GM06990 (cell line): ENCODE data around the gene STXBP4.

Experiments
- DNase-seq: peaks from one replicate; pipeline ENCODE4 v3.0.0-alpha.2; 2011; ENCODE audit not compliant: insufficient read length; ENCODE audit errors: extremely low read depth
- H3K27me3 ChIP-seq: replicated peaks from 2 replicates; pipeline ENCODE4 v1.6.0; 2011; ENCODE audit warnings: low read length; ENCODE audit not compliant: control insufficient read depth, insufficient read depth
- H3K36me3 ChIP-seq: 2 replicates; pipeline ENCODE4 v1.5.1; 2011; ENCODE audit warnings: low read length; ENCODE audit not compliant: control insufficient read depth, insufficient read depth
- H3K4me3 ChIP-seq: replicated peaks from 2 replicates; pipeline ENCODE4 v1.5.1; 2011; ENCODE audit warnings: low read depth, mild to moderate bottlenecking, control low read depth, low read length
- TF ChIP-seq, protein P1 (sequence below): IDR thresholded peaks from 2 replicates; pipeline ENCODE4 v1.5.1; 2011; ENCODE audit warnings: low read length, control low read depth, mild to moderate bottlenecking, inconsistent platforms; ENCODE audit not compliant: insufficient read depth, poor library complexity, severe bottlenecking

The STXBP4 gene

DNA sequence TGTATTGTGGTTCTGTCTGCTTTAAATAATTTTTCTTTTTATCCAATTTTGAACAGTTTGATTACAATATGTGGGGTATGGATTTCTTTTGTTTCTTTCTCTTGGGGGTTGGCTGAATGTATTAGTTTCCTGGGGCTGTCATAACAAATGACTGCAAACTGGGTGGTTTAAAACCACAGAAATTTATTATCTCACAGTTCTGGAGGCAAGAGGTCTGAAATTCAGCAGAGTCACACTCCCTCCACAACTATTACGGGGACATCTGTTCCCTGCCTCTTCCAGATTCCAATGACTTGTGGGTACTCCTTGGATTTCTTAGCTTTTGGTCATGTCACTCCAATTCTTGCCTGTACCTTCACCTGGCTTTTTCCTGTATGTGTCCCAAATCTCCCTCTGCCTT is 23.8 kb upstream of the STXBP4 start:
- Histone ChIP-seq H3K36me3 (no peaks in the 10 kb centered on the region), H3K27me3 (no peaks in the 10 kb centered on the region), H3K4me3 (no peak overlapping the region)
- TF ChIP-seq, protein P1, sequence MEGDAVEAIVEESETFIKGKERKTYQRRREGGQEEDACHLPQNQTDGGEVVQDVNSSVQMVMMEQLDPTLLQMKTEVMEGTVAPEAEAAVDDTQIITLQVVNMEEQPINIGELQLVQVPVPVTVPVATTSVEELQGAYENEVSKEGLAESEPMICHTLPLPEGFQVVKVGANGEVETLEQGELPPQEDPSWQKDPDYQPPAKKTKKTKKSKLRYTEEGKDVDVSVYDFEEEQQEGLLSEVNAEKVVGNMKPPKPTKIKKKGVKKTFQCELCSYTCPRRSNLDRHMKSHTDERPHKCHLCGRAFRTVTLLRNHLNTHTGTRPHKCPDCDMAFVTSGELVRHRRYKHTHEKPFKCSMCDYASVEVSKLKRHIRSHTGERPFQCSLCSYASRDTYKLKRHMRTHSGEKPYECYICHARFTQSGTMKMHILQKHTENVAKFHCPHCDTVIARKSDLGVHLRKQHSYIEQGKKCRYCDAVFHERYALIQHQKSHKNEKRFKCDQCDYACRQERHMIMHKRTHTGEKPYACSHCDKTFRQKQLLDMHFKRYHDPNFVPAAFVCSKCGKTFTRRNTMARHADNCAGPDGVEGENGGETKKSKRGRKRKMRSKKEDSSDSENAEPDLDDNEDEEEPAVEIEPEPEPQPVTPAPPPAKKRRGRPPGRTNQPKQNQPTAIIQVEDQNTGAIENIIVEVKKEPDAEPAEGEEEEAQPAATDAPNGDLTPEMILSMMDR = no peak
- no peak for DNase-seq

DNA sequence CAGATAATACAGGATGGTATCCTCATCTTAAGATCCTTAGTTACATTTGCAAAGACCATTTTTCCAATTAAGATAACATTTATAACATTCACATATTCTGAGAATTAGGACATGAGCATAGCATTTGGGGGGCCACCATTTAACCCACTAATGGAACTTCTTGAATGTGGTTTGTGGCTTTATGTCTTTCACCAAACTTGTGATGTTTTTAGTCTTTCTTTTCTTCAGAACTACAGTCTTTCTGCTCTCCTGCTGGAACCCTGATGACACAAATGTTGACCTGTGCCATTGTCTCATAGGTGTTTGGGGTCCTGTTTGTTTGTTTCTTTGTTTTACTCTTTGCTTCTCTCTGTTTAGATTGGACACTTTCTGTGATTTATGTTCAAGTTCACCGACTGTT is 23.3 kb upstream of the STXBP4 start:
- H3K4me3 ChIP-seq = no peak overlapping the region
- no peaks in the 10 kb centered on the region for H3K27me3 ChIP-seq
- H3K36me3 ChIP-seq = no peaks in the 10 kb centered on the region
- TF ChIP-seq, protein P1 = no peak
- DNase-seq = no peak

DNA sequence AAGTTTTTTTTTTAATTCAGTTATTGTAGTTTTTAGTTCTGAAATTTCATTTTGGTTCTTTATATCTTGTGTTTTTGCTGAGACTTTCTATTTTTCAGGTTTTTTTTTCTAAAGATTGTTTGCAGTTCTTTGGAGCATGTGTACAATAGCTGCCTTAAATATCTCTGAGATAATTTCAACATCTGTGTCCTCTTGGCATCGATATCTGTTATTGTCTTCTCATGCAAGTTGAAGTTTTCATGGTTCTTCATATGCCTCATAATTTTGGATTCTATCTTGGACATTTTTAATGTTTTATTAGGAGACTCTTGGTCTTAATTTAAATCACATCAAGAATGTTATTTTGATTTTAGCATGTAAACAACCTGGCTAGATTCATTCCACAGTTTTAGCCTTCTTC is 22.9 kb upstream of the STXBP4 start:
- TF ChIP-seq, protein P1 = no peak
- no peak overlapping the region for H3K4me3 ChIP-seq
- H3K36me3 ChIP-seq = no peaks in the 10 kb centered on the region
- no peaks in the 10 kb centered on the region for H3K27me3 ChIP-seq
- DNase-seq = no peak

DNA sequence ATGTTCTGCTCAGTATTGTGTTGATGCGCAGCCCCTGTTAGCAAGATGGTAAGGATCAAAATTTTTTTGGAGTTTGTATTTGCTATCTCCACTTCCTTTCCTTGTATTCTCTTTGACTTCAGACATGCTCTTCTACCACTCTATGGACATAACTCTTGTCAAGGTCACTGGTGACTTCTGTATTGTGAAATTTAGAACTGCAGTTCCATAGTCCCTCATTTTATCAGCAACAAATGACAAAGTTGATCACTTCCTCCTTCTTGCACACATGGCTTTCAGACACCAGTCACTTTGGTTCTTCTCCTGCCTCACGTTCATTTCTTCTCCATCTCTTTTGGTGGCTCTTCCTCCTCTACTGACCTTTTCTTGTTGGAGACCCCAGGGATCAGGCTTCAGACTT is 21.2 kb upstream of the STXBP4 start:
- H3K36me3 ChIP-seq = no peaks in the 10 kb centered on the region; the same call in 1 of the 2 replicates
- no peak for DNase-seq
- no peak overlapping the region for H3K4me3 ChIP-seq
- TF ChIP-seq, protein P1 = no peak
- no peaks in the 10 kb centered on the region for H3K27me3 ChIP-seq

DNA sequence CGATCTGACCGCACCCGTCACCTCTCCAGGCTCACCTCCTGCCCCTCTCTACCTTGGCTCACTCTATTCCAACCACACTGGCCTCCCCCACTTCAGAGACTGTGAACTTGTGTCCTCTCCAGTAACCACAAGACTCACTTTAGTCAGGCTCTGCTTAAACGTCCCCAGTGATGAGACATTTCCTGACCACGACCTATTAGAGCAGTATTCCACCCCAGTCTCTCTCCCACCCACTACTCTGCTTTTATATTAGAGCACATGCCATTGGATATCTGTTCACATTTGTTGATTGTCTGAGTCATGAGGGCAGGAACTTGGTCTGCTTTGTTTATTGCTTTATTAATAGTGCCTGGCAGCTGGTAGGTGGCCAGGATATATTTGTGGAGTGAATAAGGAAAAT is 20.2 kb upstream of the STXBP4 start:
- no peak for DNase-seq
- Histone ChIP-seq H3K4me3 (no peak overlapping the region), H3K27me3 (no peaks in the 10 kb centered on the region), H3K36me3 (no peaks in the 10 kb centered on the region; the same call in 1 of the 2 replicates)
- TF ChIP-seq, protein P1 = no peak

DNA sequence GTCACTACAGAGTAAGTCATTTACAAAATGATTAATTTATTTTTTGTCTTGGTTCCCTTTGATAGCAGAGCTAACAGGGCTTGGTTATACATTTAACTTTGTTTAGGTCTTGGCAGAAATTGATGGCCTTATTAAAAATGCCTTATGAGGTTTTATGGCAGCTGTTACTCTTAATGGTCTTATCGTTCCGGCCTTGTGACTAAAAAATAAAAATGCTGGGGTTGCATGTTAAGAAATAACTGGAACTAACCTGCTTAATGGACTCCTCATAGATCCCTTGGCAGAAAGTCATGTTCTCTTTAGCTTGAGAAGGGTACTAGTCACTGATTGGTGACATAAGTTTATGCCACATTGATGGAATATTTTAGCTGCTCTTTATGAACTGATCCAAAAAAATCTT is 18.4 kb upstream of the STXBP4 start:
- TF ChIP-seq, protein P1 = no peak

More for the DNA sequence above, 18.4 kb upstream of the STXBP4 start:
- H3K4me3 ChIP-seq = no peak overlapping the region
- H3K36me3 ChIP-seq = no peaks in the 10 kb centered on the region; the same call in 1 of the 2 replicates
- H3K27me3 ChIP-seq = no peaks in the 10 kb centered on the region
- DNase-seq = no peak
